LNCAP (cell line): ENCODE measurements around the gene TSG101.

Experiments
- CTCF ChIP-seq: fragments of 450-650 bp; IDR thresholded peaks from 2 replicates; pipeline ENCODE4 v1.5.1; 2017; ENCODE audit warnings: mild to moderate bottlenecking

TSG101 gene

DNA sequence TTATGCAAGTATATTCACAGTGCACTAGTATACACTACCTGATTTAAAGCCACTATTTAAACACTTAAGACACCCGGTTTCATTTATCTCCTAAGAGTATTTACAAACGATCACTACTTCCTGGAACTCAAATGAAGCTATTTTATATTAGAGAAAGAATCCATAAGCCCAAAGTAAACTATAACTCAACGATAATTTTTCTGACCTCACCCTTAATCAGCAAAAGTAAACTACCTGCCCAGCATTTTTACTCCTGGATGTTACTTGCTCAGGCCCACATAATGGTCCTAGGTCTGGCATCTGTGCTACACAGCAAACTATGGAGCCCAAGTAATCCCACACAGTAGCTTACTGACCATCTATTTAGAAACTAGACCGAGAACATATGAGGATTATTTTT lies 33.4 kb downstream of the TSG101 start:
- no peak for TF ChIP-seq CTCF

DNA sequence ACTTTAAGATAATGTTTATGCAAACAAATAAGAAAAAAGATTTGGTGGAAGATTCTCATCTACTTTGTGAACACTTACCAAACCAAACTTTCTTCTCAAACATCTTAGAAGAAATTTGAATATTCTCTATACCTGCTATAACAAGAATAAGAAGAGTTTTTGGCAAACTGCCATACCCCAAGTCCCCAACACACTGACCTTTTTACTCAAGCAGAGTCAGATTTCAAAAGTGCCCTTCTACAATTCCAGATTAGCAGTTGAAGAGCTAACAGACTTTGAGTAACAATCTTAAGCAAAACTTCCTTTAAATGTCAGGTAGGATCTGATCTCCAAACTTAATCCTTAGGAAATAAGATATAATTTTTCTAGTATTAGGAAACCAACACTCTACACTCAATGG lies 33.9 kb downstream of the TSG101 start:
- no peak for TF ChIP-seq CTCF

GRCh38 chr11:18491924-18492323 lies 34.8 kb downstream of the TSG101 start:
- TF ChIP-seq CTCF, result no peak

DNA sequence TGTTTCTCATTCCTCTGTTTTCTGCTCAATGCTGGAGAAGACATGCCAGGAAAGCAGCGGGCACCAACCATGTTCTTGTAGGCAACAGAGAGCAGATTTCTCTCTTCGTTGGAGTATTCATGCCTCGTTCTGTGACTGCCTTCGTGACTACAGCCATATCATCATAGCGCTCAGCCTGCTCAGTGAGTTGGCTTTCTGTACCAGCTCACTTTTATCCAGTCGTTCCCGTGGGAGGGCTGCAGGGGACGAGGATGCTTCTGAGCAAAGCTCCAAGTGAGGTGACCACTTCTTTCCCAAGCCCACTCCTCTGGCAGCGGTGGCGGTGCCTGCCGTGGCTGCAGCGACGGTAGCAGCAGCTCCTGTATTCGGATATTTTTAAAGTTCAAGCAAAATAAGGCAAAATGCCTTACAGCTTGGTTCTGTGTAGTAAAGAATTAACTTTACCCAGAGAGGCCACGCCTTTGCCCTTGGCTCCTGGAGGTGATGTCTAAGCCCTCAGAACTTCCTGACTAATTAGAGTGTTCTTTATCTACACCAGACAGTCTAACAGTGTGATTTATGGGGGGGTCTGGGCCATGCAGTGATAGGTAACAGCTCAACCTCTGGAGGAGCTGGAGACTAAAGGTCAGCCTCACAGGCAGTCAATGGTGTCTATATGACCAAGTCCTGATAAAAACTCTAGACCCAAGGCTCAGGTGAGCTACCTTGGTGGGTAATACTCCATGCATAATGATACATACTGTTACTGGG lies 35.8 kb downstream of the TSG101 start:
- no peak for TF ChIP-seq CTCF

- no peak for TF ChIP-seq CTCF
These were observed 36.4 kb downstream of the TSG101 start for GRCh38 chr11:18490319-18490718.

DNA sequence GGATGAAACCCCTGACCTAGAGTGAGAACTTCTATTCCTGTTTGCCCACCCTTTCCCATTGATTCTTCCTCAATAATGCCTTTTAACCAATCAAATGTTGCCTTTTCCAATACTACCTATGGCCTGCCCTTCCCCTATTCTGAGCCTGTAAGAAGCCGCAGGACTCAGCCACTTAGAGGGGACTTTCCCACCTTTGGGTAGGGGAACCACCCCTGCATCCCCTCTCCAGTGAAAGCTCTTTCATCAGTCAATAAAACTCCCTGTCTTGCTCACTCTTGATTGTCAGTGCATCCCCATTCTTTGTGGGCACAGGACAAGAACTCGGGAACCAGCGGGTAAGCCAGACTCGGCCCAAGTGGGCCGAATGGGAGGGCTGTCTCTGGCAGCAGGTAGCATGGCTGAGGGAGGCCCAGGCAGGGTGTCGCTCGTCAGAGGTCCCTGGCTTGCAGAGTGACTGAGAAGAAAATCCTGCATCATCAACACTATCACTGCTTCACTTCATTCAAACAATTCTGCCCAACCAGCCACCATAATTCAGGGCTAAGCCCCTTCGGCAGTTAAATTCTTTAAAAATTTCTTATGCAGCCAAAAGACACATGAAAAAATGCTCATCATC lies 40.7 kb downstream of the TSG101 start:
- TF ChIP-seq CTCF, result no peak

GRCh38 chr11:18479063-18479462 lies 47.7 kb downstream of the TSG101 start:
- TF ChIP-seq CTCF, result no peak
